Neural cell (in vitro differentiated cells): ENCODE measurements around the gene TGFBRAP1.

Experiments
- EP300 ChIP-seq: fragments of 450-650 bp; conservative IDR thresholded peaks from 2 replicates; pipeline ENCODE4 v1.6.1; 2014; ENCODE audit warnings: antibody characterized with exemption, mild to moderate bottlenecking, moderate library complexity; ENCODE audit not compliant: poor library complexity, severe bottlenecking
- EZH2 ChIP-seq: fragments of 200-600, 300-800 bp; shearing (Covaris generic), sonication (generic); IDR thresholded peaks from 2 replicates; pipeline ENCODE4 v1.6.1; 2014; ENCODE audit warnings: antibody characterized with exemption, low read length, borderline replicate concordance, mild to moderate bottlenecking; ENCODE audit not compliant: insufficient read depth, poor library complexity, severe bottlenecking
- MXI1 ChIP-seq: fragments of 450-650 bp; conservative IDR thresholded peaks from 2 replicates; pipeline ENCODE4 v1.6.1; 2014; ENCODE audit warnings: antibody characterized with exemption, mild to moderate bottlenecking; ENCODE audit not compliant: poor library complexity, severe bottlenecking
- POLR2AphosphoS5 ChIP-seq: IDR thresholded peaks from 2 replicates; pipeline ENCODE4 v1.6.1; 2012
- RAD21 ChIP-seq: fragments of 450-650 bp; conservative IDR thresholded peaks from 2 replicates; pipeline ENCODE4 v1.6.1; 2014; ENCODE audit warnings: antibody characterized with exemption, mild to moderate bottlenecking, moderate library complexity
- SMC3 ChIP-seq: fragments of 450-650 bp; conservative IDR thresholded peaks from 2 replicates; pipeline ENCODE4 v1.6.1; 2014; ENCODE audit warnings: antibody characterized with exemption, mild to moderate bottlenecking, moderate library complexity; ENCODE audit not compliant: poor library complexity
- TF ChIP-seq, protein P1 (sequence below): fragments of 450-650 bp; IDR thresholded peaks from 2 replicates; pipeline ENCODE4 v1.5.1; 2014; ENCODE audit warnings: antibody characterized with exemption, mild to moderate bottlenecking, moderate library complexity; ENCODE audit not compliant: poor library complexity, severe bottlenecking

DNA sequence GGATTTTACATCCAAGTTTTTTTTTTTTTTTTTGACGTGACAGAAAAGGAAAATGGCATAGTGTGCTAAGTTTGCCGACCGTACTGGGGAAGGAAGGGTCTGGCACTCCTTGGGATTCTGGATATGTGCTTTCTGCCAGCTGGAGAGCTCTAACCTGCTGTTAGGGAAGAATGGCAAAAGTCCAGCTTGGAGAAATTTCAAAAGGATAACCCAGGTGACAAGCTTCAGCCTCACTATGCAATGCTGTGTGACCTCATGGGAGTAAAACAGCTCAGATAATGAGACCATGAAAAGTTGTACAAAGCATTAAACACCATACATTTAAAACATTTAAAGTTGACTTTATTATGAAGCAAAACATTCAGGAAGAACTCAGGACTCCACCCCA lies 98.3 kb downstream of the TGFBRAP1 start:
- no peak for TF ChIP-seq SMC3
- no peak for TF ChIP-seq EZH2
- TF ChIP-seq, protein P1, sequence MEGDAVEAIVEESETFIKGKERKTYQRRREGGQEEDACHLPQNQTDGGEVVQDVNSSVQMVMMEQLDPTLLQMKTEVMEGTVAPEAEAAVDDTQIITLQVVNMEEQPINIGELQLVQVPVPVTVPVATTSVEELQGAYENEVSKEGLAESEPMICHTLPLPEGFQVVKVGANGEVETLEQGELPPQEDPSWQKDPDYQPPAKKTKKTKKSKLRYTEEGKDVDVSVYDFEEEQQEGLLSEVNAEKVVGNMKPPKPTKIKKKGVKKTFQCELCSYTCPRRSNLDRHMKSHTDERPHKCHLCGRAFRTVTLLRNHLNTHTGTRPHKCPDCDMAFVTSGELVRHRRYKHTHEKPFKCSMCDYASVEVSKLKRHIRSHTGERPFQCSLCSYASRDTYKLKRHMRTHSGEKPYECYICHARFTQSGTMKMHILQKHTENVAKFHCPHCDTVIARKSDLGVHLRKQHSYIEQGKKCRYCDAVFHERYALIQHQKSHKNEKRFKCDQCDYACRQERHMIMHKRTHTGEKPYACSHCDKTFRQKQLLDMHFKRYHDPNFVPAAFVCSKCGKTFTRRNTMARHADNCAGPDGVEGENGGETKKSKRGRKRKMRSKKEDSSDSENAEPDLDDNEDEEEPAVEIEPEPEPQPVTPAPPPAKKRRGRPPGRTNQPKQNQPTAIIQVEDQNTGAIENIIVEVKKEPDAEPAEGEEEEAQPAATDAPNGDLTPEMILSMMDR = no peak
- no peak for TF ChIP-seq EP300
- TF ChIP-seq RAD21 = no peak
- no peak for TF ChIP-seq MXI1
- TF ChIP-seq POLR2AphosphoS5 = no peak
